Body of pancreas (tissue), 4 donors: Measurements from ENCODE around the gene MAFF. TPM values are rescaled to one million over a fixed set of nuclear protein-coding genes. Genes with fewer than 3 reads are reported as not detected.

ENCODE experiments used
- ATAC-seq: fragments of 150-250 bp; one replicate; pipeline ENCODE4 v1.9.1; 2016
- DNase-seq, 4 donors: peaks; one replicate each; pipeline ENCODE4 v3.0.0-alpha.2; 2019
- H3K27ac ChIP-seq, 4 donors: fragments of 200-600 bp; sonication (generic); 1 replicate in 3 of 4; 2 replicates in 1 of 4; pipeline versions ENCODE4 v1.5.1 to v1.6.1; 2016 to 2019; ENCODE audit warnings: mild to moderate bottlenecking in 1 of 4, mixed read lengths in 1 of 4, moderate library complexity in 1 of 4
- H3K27me3 ChIP-seq, 2 donors: fragments of 200-600 bp; sonication (generic); one replicate each; pipeline ENCODE4 v1.6.0; 2016; ENCODE audit warnings: mild to moderate bottlenecking in 1 of 2
- H3K36me3 ChIP-seq, 2 donors: fragments of 200-600 bp; sonication (generic); replicated peaks in 1 of 2; 2 replicates each; pipeline ENCODE4 v1.5.1; 2016; ENCODE audit warnings: low read depth in 2 of 2; ENCODE audit not compliant: insufficient read depth in 1 of 2
- H3K4me1 ChIP-seq: fragments of 200-600 bp; sonication (generic); one replicate; pipeline ENCODE4 v1.6.0; 2016
- H3K4me3 ChIP-seq, 2 donors: fragments of 200-600 bp; sonication (generic); 1 replicate in 1 of 2; 2 replicates in 1 of 2; pipeline ENCODE4 v1.5.1; 2016 to 2019
- H3K9me3 ChIP-seq, 3 donors: fragments of 200-600 bp; sonication (generic); 1 replicate in 2 of 3; 2 replicates in 1 of 3; pipeline ENCODE4 v1.5.1; 2016
- CTCF ChIP-seq, 7 experiments: fragments of 450-650 bp in 4 of 7; fragments of 200-600 bp in 3 of 7; sonication (generic) in 3 of 7; IDR thresholded peaks; one replicate each; pipeline ENCODE4 v1.5.1; 2016 to 2019; ENCODE audit warnings: antibody characterized with exemption in 7 of 7
- POLR2A ChIP-seq, 3 donors: fragments of 450-650 bp; IDR thresholded peaks; one replicate each; pipeline ENCODE4 v1.6.1; 2016; ENCODE audit warnings: antibody characterized with exemption in 3 of 3, mild to moderate bottlenecking in 2 of 3
- WGBS, 2 donors: methylation state at CpG; one replicate each; pipeline ENCODE4 v1.1.5; 2017; 5-methylcytosine and 5-hydroxymethylcytosine counted together
- intact Hi-C: fragments of 100-400 bp; cut with DNase I; formaldehyde crosslinking; loops from one replicate; pipeline ENCODE4 v1.15.1; 2023
- total RNA-seq, 2 donors: library from RNA; depleted of rRNA; stranded (reverse); fragments of >200 nt; gene quantifications; one replicate each; pipeline ENCODE4 v1.1.0, GENCODE V29; 2016

MAFF gene
- total RNA-seq, 2 donors from 2014 or later, result 16.9 to 35.6 TPM

DNA sequence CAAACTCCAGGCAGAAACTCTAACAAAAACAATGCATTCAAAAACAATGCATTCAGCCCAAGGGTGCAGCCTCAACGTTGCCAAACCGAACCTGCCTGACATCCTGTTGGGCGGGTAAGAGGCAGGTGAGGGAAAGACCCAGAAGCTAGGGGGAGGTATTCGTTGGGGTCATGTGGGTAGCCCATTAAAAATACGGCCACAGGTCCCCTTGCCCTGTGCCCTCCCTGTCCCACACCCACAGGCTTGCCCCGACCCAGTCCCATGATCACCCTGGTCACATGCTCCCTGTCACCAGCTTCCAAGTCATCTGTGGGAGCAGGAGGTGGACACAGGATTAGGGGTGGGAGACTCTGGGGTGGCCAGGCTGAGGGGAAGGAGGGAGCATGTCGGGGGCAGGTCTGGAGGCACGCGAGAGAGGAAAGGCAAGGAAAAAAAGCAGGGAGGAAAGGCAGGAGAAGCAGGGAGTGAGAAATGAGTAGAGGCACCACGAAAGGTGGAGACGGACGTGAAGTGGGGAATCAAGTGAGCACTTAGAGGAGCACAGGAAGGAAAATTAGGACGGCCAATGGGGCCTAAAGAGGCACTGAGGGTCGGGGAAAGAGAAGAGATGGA lies 20.8 kb upstream of the MAFF start:
- Histone ChIP-seq H3K27me3 (no peaks in the 10 kb centered on the region), H3K36me3 (no peaks in the 10 kb centered on the region), H3K4me1 (peaks cover 31% of the 10 kb centered on the region), H3K9me3 (no peaks in the 10 kb centered on the region), H3K27ac (peak overlapping the region; percentile 80 to 88 (median 86)), H3K4me3 (peak overlapping the region; percentile 24 to 80)
- DNase-seq (peak in 3 of 4 donors; percentile 37 to 63 (median 52)), ATAC-seq (peak; percentile 7)
- 7 to 11% methylated on average over 14 of the region's 14 CpGs for WGBS, 2 donors
- intact Hi-C loops, result no loop called here
- TF ChIP-seq CTCF (IDR thresholded peaks at IDR 0.05), result no peak

DNA sequence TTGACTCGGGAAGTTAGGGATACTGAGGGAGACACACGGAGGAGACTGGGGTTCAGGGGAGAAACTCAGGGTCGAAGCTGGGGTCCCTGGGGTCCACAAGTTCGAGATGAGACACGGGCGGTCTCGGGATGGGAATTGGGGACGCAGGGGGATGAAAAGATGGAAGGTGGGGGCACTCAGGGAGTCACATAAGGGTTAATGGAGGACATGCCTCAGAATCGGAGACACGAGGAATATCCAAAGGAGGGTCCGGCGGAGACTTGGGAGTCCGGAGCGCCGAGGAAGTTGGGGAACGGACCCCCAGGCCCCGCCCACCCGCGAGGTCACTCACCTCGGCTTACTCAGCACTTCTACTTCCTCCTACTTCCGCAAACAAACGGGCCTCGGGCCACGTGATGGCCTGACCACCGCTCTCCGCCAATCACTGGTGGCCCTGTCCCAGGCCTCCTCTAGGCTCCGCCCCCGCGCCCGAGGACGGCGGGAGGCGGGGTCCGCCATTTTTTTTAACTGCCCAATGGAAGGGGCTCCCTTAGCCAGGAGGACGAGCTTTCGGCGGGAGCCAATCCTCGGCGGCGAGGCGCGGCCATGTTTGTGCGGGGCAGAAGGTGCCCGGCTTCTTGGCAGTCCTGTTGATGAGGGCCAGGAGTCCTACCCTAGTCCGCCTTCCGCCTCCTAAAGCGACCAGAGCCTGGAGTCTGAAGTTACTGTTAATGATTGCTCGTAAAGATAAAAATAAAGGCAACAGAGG lies 20.2 kb upstream of the MAFF start, which contains the start of gene PLA2G6:
Gene PLA2G6 (minus strand): TSS at position 378 of the 748 bp plus-strand sequence. CDS start 12,404 bp downstream, outside the sequence.
- TF ChIP-seq CTCF (IDR thresholded peaks at IDR 0.05) (no peak), POLR2A (IDR thresholded peaks at IDR 0.05) (peak in 2 of 3 donors; percentile 59 to 72)
- WGBS, 2 donors, result 0 to 1% methylated on average over 25 to 48 of the region's 48 CpGs
- H3K36me3 ChIP-seq, result no peaks in the 10 kb centered on the region
- ATAC-seq, result peak; percentile 96
- no peaks in the 10 kb centered on the region for H3K27me3 ChIP-seq
- peaks cover 31% of the 10 kb centered on the region for H3K4me1 ChIP-seq
- H3K4me3 ChIP-seq, result peak within 1 kb of the TSS; percentile 24 to 80
- no peaks in the 10 kb centered on the region for H3K9me3 ChIP-seq
- DNase-seq, result peak; percentile 99
- intact Hi-C loops, result no loop called here
- peak within 1 kb of the TSS; percentile 80 to 88 (median 86) for H3K27ac ChIP-seq

DNA sequence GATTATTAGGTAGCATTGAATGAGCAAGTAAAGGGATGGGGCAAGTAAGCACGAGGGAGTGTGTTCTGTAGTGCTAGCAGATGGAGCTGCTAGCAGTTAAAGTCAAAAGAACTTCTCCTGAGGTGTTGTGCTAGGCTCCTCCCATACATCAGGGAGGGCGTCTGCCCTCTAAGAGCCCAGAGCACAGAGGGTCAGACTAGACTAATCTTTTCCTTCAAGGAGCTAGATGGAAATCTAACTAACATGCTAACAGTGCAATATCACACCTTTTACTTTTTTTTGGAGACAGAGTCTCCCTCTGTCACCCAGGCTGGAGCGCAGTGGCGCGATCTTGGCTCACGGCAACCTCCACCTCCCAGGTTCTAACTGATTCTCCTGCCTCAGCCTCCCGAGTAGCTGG lies 17.0 kb upstream of the MAFF start:
- no peak for ATAC-seq
- 69 to 82% methylated on average over 2 to 7 of the region's 7 CpGs for WGBS, 2 donors
- TF ChIP-seq CTCF (IDR thresholded peaks at IDR 0.05) (no peak), POLR2A (IDR thresholded peaks at IDR 0.05) (no peak)
- no peaks in the 10 kb centered on the region for H3K27me3 ChIP-seq
- intact Hi-C loops, result no loop called here
- H3K27ac ChIP-seq, result no peak overlapping the region
- H3K36me3 ChIP-seq, result no peaks in the 10 kb centered on the region
- no peaks in the 10 kb centered on the region for H3K9me3 ChIP-seq
- no peak for DNase-seq
- H3K4me1 ChIP-seq, result peaks cover 33% of the 10 kb centered on the region
- no peak overlapping the region for H3K4me3 ChIP-seq

DNA sequence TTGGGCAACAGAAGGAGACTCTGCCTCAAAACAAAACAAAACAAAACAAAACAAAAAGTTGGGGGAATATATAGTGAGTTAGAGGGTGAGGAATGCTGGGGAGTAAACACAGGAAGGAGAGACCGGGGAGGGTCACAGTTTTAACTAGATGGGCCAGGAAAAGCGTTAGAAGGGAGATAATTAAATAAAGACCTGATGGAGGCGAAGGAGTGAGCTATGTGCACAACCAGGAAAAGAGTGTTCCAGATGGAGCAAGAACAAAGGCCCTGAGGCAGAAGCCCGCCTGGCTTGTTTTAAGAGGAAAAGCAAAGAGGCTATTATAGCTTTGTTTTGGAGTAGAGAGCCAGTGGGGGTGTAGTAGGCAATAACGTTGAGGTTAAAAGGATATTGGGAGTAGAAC lies 15.4 kb upstream of the MAFF start:
- no peak for ATAC-seq
- 69 to 74% methylated on average over 5 of the region's 5 CpGs for WGBS, 2 donors
- peak overlapping the region in 2 of 4 donors; percentile 74 to 85 for H3K27ac ChIP-seq

More for the DNA sequence above, 15.4 kb upstream of the MAFF start:
- Histone ChIP-seq H3K4me3 (no peak overlapping the region), H3K36me3 (no peaks in the 10 kb centered on the region), H3K27me3 (no peaks in the 10 kb centered on the region), H3K9me3 (no peaks in the 10 kb centered on the region), H3K4me1 (peaks cover 20% of the 10 kb centered on the region)
- intact Hi-C loops, result no loop called here
- no peak for DNase-seq
- no peak for TF ChIP-seq POLR2A (IDR thresholded peaks at IDR 0.05)
- TF ChIP-seq CTCF (IDR thresholded peaks at IDR 0.05), result no peak
